T1000 (cell line): ENCODE results near the gene PRPF19.
A peak's percentile ranks its signal among the peaks of the same experiment; 100 is the strongest.

ENCODE experiments used
- DNase-seq: peaks from one replicate; lab custom pipeline; 2025; ENCODE audit warnings: mixed read lengths; lab: John Stamatoyannopoulos, UW

Gene PRPF19

DNA sequence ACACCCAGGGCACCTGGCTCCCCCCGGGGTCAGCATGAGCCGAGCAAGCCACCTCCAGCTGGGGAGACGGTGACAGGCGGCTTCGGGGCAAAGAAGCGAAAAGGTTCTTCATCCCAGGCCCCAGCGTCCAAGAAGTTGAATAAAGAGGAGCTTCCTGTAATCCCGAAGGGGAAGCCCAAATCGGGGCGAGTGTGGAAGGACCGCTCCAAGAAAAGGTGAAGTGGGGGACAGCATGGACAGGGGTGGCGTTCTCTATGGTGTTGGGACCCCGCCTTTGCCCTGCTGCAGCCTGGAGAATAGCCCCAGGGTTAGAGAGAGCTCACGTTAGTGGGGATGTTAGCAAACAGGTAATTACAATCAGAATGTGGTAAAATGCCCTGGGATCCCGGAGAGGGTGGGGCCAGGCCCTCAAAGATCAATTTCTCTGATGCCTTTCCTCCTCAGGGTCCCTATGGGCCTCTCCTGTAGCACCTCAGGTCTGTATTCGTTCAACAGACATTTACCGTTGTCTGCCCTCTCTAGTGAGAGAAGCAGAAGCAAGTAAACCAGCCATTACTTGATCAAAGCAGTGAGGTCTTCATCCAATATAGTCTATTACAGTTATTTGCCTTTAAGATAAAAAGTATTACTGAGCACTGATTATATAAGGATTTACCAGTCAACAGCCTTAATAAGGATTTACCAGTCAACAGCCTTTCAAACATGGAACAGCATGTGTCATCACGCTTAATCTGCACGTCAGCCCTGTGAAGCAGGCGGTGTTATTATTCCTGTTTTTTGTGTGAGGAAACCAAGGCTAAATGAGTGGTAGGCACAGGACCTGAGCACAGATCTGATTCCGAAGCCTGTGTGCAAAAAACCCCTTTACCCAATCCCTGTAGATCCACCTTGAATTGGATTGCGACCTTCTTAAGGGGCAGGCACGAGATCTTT, 63.5 kb downstream of the PRPF19 start:
- no peak for DNase-seq

- DNase-seq: peak; percentile 94
These were observed 64.4 kb downstream of the PRPF19 start, which contains the start of gene CCDC86 for GRCh38 chr11:60841797-60842667. Gene CCDC86, plus strand, starts transcription at chr11:60842113. Its CDS starts 12 bp downstream, at chr11:60842125.
